CD4-positive, alpha-beta memory T cell (primary cell): ENCODE measurements around the gene ATP13A2. TPM values are rescaled to one million over a fixed set of nuclear protein-coding genes. Genes with fewer than 3 reads are reported as not detected.
A peak's percentile ranks its signal among the peaks of the same experiment; 100 is the strongest.

Experiments used
- CTCF ChIA-PET: fragments of 350-600 bp; sonication (Branson Sonifier 250); formaldehyde crosslinking; loops from one replicate; lab custom pipeline; 2021; ENCODE audit warnings: inconsistent platforms; ENCODE audit not compliant: partially characterized antibody; lab: Charles Lee
- POLR2A ChIA-PET: fragments of 350-600 bp; sonication (Branson Sonifier 250); formaldehyde crosslinking; loops from one replicate; lab custom pipeline; 2021; ENCODE audit not compliant: partially characterized antibody; lab: Charles Lee
- DNase-seq, 5 donors: peaks; one replicate each; pipeline versions ENCODE4 v3.0.0 to v3.0.0-alpha.2; 2020 to 2022; ENCODE audit warnings: mixed read lengths in 1 of 5
- H3K27ac ChIP-seq: one replicate; pipeline ENCODE4 v1.7.0; 2013; ENCODE audit warnings: low read depth, low read length
- H3K27me3 ChIP-seq: 2 replicates; pipeline ENCODE4 v1.7.0; 2013; ENCODE audit warnings: mild to moderate bottlenecking, low read length, moderate library complexity; ENCODE audit not compliant: insufficient read depth
- H3K36me3 ChIP-seq: 2 replicates; pipeline ENCODE4 v1.7.0; 2013; ENCODE audit warnings: mild to moderate bottlenecking, low read length, moderate library complexity; ENCODE audit not compliant: insufficient read depth
- H3K4me1 ChIP-seq: 2 replicates; pipeline ENCODE4 v1.7.0; 2013; ENCODE audit warnings: mild to moderate bottlenecking, low read length, moderate library complexity; ENCODE audit not compliant: insufficient read depth
- H3K4me3 ChIP-seq, 2 donors: one replicate each; pipeline ENCODE4 v1.7.0; 2013; ENCODE audit warnings: low read length in 2 of 2, mild to moderate bottlenecking in 1 of 2
- H3K9me3 ChIP-seq, 2 donors: one replicate each; pipeline ENCODE4 v1.7.0; 2013; ENCODE audit warnings: low read length in 2 of 2, control low read depth in 1 of 2; ENCODE audit not compliant: control insufficient read depth in 1 of 2
- H3K27ac Mint-ChIP-seq, 7 donors: one replicate each; pipeline ENCODE4 v1.8.0; 2020 to 2021; ENCODE audit warnings: mixed read lengths in 7 of 7, mild to moderate bottlenecking in 6 of 7, inconsistent platforms in 3 of 7, moderate library complexity in 3 of 7
- H3K27me3 Mint-ChIP-seq, 2 donors: one replicate each; pipeline ENCODE4 v1.8.0; 2020 to 2021; ENCODE audit warnings: mixed read lengths in 2 of 2
- H3K36me3 Mint-ChIP-seq, 2 donors: one replicate each; pipeline ENCODE4 v1.8.0; 2020 to 2021; ENCODE audit warnings: mixed read lengths in 2 of 2, inconsistent platforms in 1 of 2, mild to moderate bottlenecking in 1 of 2
- H3K4me1 Mint-ChIP-seq, 4 donors: one replicate each; pipeline ENCODE4 v1.8.0; 2020 to 2021; ENCODE audit warnings: mixed read lengths in 4 of 4, mild to moderate bottlenecking in 1 of 4
- H3K4me3 Mint-ChIP-seq, 8 donors: one replicate each; pipeline ENCODE4 v1.8.0; 2020 to 2021; ENCODE audit warnings: mixed read lengths in 8 of 8, mild to moderate bottlenecking in 7 of 8, moderate library complexity in 6 of 8, inconsistent platforms in 3 of 8
- H3K9me3 Mint-ChIP-seq, 8 donors: one replicate each; pipeline ENCODE4 v1.8.0; 2020 to 2021; ENCODE audit warnings: mixed read lengths in 8 of 8, mild to moderate bottlenecking in 5 of 8, inconsistent platforms in 3 of 8, moderate library complexity in 1 of 8
- intact Hi-C: fragments of 100-400 bp; cut with micrococcal nuclease; formaldehyde crosslinking; loops from one replicate; pipeline ENCODE4 v1.15.1; 2023
- polyA plus RNA-seq, 2 donors: library from polyadenylated mRNA; unstranded; fragments of 300-500 nt; fragmentation: Illumina TruSeq; gene quantifications; one replicate each; pipeline ENCODE4 v1.2.3, GENCODE V29; 2021
- total RNA-seq, 2 experiments: library from RNA; stranded (reverse); gene quantifications; one replicate each; pipeline ENCODE4 v1.2.3, GENCODE V29; 2021

ATP13A2 gene
- total and polyA plus RNA-seq, 4 experiments from 2014 or later = 24.6 to 60.4 (median 55.6) TPM

DNA sequence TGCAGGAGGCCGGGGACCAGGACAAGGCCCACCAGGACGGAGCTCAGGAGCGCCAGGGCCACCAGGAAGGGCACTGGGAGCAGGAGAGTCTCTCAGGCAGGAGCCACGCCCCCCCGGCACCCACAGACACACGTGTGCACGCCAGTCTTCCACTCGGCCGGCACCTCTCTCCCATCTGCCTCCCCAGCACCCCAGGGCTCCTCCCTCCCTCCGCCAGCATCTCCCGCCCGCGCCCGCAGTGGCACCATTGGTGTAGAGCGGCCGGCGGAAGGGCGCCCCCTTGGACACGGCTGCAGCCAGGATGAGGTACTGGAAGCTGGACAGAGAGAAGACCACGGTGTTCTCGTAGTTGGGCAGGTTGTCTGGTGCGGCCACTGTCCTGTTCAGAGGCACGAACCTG is 25.2 kb downstream of the ATP13A2 start:
- Histone ChIP-seq H3K27ac (no peak overlapping the region), H3K36me3 (peaks cover 17% of the 10 kb centered on the region), H3K4me1 (no peaks in the 10 kb centered on the region), H3K9me3 (no peaks in the 10 kb centered on the region), H3K27me3 (no peaks in the 10 kb centered on the region), H3K4me3 (no peak overlapping the region)
- Mint-ChIP-seq H3K9me3 (no peaks in the 10 kb centered on the region), H3K36me3 (peaks cover 18 to 29% of the 10 kb centered on the region in 2 donors), H3K4me1 (peaks cover 0 to under 1% (median 0%) of the 10 kb centered on the region in 4 donors), H3K27me3 (peaks cover 7 to 9% of the 10 kb centered on the region in 2 donors), H3K27ac (no peak overlapping the region), H3K4me3 (no peak overlapping the region)
- CTCF ChIA-PET = no interaction called here
- no peak for DNase-seq
- intact Hi-C loops = no loop called here
- POLR2A ChIA-PET = no interaction called here

DNA sequence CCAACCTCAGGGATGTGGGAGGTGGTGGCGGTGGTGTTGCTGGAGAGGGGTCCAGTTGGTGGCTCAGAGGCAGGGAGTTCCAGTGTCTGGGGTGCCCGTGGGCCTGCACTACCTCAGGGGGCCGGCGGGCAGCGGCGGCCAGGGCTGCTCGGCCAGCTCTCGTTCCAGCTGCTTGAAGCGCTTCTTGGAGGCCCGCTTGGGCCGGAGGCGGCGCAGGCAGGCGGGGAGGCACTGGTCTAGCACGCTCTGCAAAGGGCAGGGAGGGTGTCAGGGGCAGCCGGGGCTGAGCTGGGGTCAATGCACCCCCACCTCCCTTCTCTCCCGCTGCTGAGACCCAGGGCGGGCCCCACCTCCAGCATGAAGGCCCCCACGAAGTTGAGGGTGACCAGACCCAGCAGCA is 25.6 kb downstream of the ATP13A2 start:
- DNase-seq = no peak
- intact Hi-C loops = no loop called here
- Mint-ChIP-seq H3K4me3 (no peak overlapping the region), H3K36me3 (peaks cover 15 to 26% of the 10 kb centered on the region in 2 donors), H3K27ac (no peak overlapping the region), H3K9me3 (no peaks in the 10 kb centered on the region), H3K4me1 (peaks cover 2 to 5% (median 4%) of the 10 kb centered on the region in 4 donors), H3K27me3 (peaks cover 11 to 13% of the 10 kb centered on the region in 2 donors)
- Histone ChIP-seq H3K27me3 (no peaks in the 10 kb centered on the region), H3K36me3 (peaks cover 17% of the 10 kb centered on the region), H3K4me1 (no peaks in the 10 kb centered on the region), H3K27ac (no peak overlapping the region), H3K9me3 (no peaks in the 10 kb centered on the region), H3K4me3 (no peak overlapping the region)
- ChIA-PET CTCF (no interaction called here), POLR2A (no interaction called here)

DNA sequence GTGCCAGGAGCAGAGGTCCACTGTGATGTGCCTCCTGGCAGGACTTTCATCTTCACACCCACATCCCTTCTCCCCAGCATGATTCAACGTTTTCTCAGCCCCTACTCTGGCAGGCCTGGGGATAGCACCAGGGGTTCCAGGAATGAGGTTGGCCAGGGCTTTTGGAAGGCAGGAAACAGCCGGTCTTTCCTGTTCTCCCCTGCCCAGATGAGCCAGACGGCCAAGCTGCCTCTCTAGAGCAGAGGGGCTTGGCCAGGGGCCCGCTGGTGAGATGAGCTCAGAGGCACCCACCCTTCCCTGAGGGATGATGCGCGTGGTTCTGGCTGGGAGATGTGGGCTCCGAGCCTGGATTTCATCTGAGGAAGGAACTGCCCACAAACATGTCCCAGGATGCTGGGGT is 27.0 kb downstream of the ATP13A2 start:
- Mint-ChIP-seq H3K9me3 (no peaks in the 10 kb centered on the region), H3K4me3 (no peak overlapping the region), H3K27me3 (peaks cover 15 to 18% of the 10 kb centered on the region in 2 donors), H3K4me1 (peaks cover 7 to 10% (median 8%) of the 10 kb centered on the region in 4 donors), H3K27ac (no peak overlapping the region), H3K36me3 (peaks cover 17 to 18% of the 10 kb centered on the region in 2 donors)
- POLR2A ChIA-PET = interaction anchor here (0.6 kb wide), 1 partner anchor 24 kb away, joined by 4 read pairs; no protein-coding TSS in a partner anchor
- H3K27me3 ChIP-seq = no peaks in the 10 kb centered on the region
- H3K27ac ChIP-seq = no peak overlapping the region
- CTCF ChIA-PET = interaction anchor here (0.7 to 1.7 kb wide), 2 partner anchors 24 to 28 kb away, joined by 4 read pairs; no protein-coding TSS in a partner anchor
- H3K4me3 ChIP-seq = no peak overlapping the region
- H3K9me3 ChIP-seq = no peaks in the 10 kb centered on the region
- H3K4me1 ChIP-seq = no peaks in the 10 kb centered on the region
- no peak for DNase-seq
- peaks cover 9% of the 10 kb centered on the region for H3K36me3 ChIP-seq
- intact Hi-C loops = no loop called here

DNA sequence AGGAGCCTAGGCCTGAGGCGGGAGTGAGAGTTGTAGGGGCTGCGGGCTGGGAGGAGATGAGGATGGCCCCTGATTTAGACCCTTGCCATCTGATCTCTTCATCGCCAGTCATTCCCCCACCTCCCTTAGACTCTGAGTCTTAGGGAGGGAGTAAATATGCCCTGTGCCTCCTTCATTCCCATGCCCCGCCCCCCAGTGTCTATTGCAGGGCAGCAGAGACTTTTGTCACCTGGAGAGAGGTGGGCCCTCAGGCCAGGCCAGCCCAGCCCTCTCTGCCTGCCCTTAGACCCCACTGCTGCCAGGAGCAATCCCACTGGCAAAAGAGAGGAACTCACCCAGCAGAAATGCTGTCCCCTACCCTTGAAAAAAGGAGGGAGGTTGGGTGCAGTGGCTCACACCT is 28.1 kb downstream of the ATP13A2 start:
- Mint-ChIP-seq H3K9me3 (no peaks in the 10 kb centered on the region), H3K27me3 (peaks cover 15 to 18% of the 10 kb centered on the region in 2 donors), H3K36me3 (peaks cover 14 to 17% of the 10 kb centered on the region in 2 donors), H3K27ac (no peak overlapping the region), H3K4me3 (no peak overlapping the region), H3K4me1 (peaks cover 7 to 10% (median 8%) of the 10 kb centered on the region in 4 donors)
- intact Hi-C loops = no loop called here
- CTCF ChIA-PET = interaction anchor here (1.7 kb wide), 1 partner anchor 23 kb away, joined by 4 read pairs; no protein-coding TSS in a partner anchor
- POLR2A ChIA-PET = no interaction called here
- H3K9me3 ChIP-seq = no peaks in the 10 kb centered on the region
- no peaks in the 10 kb centered on the region for H3K27me3 ChIP-seq
- no peak overlapping the region for H3K4me3 ChIP-seq
- no peak for DNase-seq
- no peak overlapping the region for H3K27ac ChIP-seq
- no peaks in the 10 kb centered on the region for H3K4me1 ChIP-seq
- peaks cover 7% of the 10 kb centered on the region for H3K36me3 ChIP-seq

DNA sequence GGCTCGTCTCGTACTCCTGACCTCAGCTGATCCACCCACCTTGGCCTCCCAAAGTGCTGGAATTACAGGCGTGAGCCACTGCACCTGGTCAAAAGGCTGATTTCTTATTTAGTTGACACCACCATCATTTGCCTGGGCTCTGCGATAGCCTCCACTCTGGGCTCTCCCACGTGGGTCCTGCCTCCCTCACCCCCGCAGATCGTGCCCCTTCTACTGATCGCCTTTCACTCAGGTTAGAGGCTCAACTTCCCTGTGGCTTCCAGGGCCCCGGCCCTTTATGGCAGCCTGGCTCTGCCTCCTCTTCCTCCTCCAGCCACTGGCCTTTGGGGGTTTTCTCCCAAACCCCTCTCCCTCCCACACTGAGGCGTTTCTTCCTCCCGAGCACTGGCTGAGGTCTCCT is 28.8 kb downstream of the ATP13A2 start:
- intact Hi-C loops = no loop called here
- H3K4me1 Mint-ChIP-seq = peaks cover 7 to 10% (median 8%) of the 10 kb centered on the region in 4 donors
- POLR2A ChIA-PET = no interaction called here
- H3K9me3 ChIP-seq = no peaks in the 10 kb centered on the region
- H3K27me3 ChIP-seq = no peaks in the 10 kb centered on the region
- H3K27ac ChIP-seq = no peak overlapping the region
- H3K36me3 ChIP-seq = peaks cover 3% of the 10 kb centered on the region
- H3K27me3 Mint-ChIP-seq = peaks cover 15 to 18% of the 10 kb centered on the region in 2 donors
- H3K9me3 Mint-ChIP-seq = no peaks in the 10 kb centered on the region
- no peak overlapping the region for H3K27ac Mint-ChIP-seq
- no peak for DNase-seq
- H3K36me3 Mint-ChIP-seq = peaks cover 11 to 14% of the 10 kb centered on the region in 2 donors
- CTCF ChIA-PET = interaction anchor here (1.5 kb wide), 1 partner anchor 22 kb away, joined by 3 read pairs; no protein-coding TSS in a partner anchor
- no peak overlapping the region for H3K4me3 ChIP-seq
- no peaks in the 10 kb centered on the region for H3K4me1 ChIP-seq
- H3K4me3 Mint-ChIP-seq = peak overlapping the region in 2 of 8 donors; percentile 1 to 5

DNA sequence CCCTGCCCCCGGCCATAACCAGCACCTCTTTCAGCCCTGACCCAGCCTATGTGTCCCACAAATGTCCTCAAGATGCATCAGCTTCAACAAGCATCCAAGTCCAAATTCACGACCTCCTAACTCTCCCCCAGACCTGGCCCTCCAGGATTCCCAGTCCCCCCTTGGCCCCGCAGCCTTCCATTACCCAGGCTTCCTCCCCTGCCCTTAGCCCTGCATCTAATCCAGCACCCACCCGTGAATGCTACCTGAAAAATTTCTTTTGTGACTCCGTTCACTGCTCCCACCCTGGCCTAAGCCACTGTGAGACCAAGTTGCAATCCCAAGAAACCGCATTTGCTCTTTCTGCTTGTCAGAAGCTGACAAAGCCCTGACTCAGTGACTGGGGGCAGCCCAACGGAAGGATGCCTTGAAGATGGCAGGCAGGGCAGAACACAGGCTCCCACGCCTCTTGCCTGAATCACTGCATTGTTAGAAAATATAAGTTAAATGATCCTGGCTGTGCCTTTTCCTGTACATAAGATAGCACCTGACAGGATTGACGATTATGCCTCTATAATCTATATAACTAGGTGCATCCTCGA is 30.4 kb downstream of the ATP13A2 start:
- Mint-ChIP-seq H3K9me3 (no peaks in the 10 kb centered on the region), H3K4me1 (peaks cover 7 to 15% (median 8%) of the 10 kb centered on the region in 4 donors), H3K27ac (peak overlapping the region in 2 of 7 donors; percentile 42 to 69), H3K27me3 (peaks cover 15 to 18% of the 10 kb centered on the region in 2 donors), H3K36me3 (peaks cover 6 to 8% of the 10 kb centered on the region in 2 donors), H3K4me3 (peak overlapping the region; percentile 45 to 86 (median 82))
- H3K36me3 ChIP-seq = no peaks in the 10 kb centered on the region
- H3K4me1 ChIP-seq = no peaks in the 10 kb centered on the region
- H3K4me3 ChIP-seq = no peak overlapping the region
- no peak overlapping the region for H3K27ac ChIP-seq
- CTCF ChIA-PET = interaction anchor here (1.5 kb wide), 1 partner anchor 20 kb away, joined by 3 read pairs; no protein-coding TSS in a partner anchor
- no peak for DNase-seq
- POLR2A ChIA-PET = no interaction called here
- H3K27me3 ChIP-seq = no peaks in the 10 kb centered on the region
- intact Hi-C loops = no loop called here
- no peaks in the 10 kb centered on the region for H3K9me3 ChIP-seq

DNA sequence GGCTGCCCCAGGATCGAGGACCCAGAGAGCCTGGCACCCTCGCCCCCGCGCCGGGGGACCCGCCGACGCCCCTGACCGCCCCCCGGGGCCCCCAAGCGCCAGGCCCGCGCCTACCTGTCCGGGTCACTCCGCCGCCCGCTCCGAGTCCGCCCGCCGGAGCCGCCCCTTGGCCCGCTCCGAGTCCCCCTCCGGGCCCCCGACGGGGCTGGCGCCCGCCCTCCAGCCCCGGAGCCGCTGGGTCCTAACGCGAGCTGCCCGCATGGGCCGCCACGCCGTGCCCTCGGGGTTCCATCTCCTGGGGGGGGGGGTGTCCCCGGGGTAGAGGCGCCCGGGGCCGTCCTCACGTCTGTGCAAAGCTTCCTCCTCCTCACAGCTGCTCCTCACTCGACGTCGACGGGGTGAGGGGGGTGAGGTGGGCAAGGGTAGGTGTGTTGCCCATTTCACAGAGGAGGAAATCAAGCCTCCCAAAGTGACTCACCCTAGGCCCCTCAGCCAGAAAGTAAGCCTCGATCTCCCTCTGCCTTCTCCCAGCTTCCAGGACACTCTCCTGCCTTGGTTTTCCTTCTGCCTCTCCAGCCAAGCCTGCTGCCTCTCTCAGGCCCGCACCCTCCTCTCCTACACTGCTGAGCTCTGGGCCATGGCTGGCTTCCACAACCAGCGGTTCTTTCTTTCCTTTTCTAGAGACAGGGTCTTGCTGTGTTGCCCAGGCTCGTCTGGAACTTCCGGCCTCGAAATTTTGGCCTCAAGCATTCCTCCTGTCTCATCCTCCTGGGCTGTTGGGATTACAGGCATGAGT is 31.1 kb downstream of the ATP13A2 start, which contains the start of gene MFAP2:
TSS of gene MFAP2 (minus strand) at position 148 of the 796 bp plus-strand sequence. CDS start 2,347 bp downstream, outside the sequence.
- peaks cover 2 to 5% of the 10 kb centered on the region in 2 donors for H3K36me3 Mint-ChIP-seq
- H3K9me3 Mint-ChIP-seq = no peaks in the 10 kb centered on the region
- peak within 1 kb of the TSS; percentile 63 to 86 (median 82) for H3K4me3 Mint-ChIP-seq
- no peaks in the 10 kb centered on the region for H3K27me3 ChIP-seq
- peaks cover 7 to 15% (median 8%) of the 10 kb centered on the region in 4 donors for H3K4me1 Mint-ChIP-seq
- H3K9me3 ChIP-seq = no peaks in the 10 kb centered on the region
- intact Hi-C loops = no loop called here
- peak within 1 kb of the TSS in 3 of 7 donors; percentile 42 to 69 (median 42) for H3K27ac Mint-ChIP-seq
- no peaks in the 10 kb centered on the region for H3K36me3 ChIP-seq
- POLR2A ChIA-PET = no interaction called here
- no peak within 1 kb of the TSS for H3K27ac ChIP-seq
- no peak for DNase-seq
- CTCF ChIA-PET = no interaction called here
- no peak within 1 kb of the TSS for H3K4me3 ChIP-seq
- peaks cover 15 to 18% of the 10 kb centered on the region in 2 donors for H3K27me3 Mint-ChIP-seq
- H3K4me1 ChIP-seq = no peaks in the 10 kb centered on the region
